Measurements from ENCODE around the gene AP1S3.

The AP1S3 gene

GRCh38 chr2:223868005-223868404 is 30.6 kb upstream of the AP1S3 start:
- H3K4me3 ChIP-seq (ENCODE audit: low read depth, low read length) = no peak overlapping the region

DNA sequence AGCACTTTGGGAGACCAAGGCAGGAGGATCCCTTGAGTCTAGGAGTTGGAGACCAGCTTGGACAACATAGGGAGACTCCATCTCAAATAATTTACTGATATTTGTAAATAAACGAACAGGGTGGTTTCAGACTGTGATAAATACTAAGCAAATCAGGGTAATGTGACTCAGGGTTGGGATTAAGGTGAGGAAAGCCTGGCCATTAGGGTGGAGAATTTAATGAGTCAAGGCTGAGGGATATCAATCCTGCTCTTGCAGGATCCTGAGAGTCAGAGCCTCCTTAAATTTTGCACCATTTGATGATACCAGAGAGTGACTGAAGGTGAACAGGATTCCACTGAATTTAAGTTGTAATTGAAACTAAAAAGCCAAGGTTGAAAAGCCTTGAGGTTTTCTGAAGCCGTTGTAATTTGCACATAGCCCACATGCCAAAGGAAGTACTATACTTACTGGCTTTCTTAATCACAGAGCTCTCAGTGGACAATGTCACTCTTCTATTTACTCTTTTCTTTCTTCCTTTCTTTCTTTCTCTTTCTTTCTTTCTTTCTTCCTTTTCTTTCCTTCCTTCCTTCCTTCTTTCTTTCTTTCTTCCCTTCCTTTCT is 28.6 kb upstream of the AP1S3 start:
- no peaks in the 10 kb centered on the region for H3K9me3 ChIP-seq (ENCODE audit: control insufficient read depth, insufficient read depth, low read depth, low read length)
- H3K36me3 ChIP-seq (ENCODE audit: control insufficient read depth, insufficient read depth, low read length) = no peaks in the 10 kb centered on the region
- H3K4me3 ChIP-seq (ENCODE audit: low read depth, low read length) = no peak overlapping the region
- H3K9ac ChIP-seq (ENCODE audit: low read length) = no peak overlapping the region
- no peaks in the 10 kb centered on the region for H3K27me3 ChIP-seq (ENCODE audit: control insufficient read depth, insufficient read depth, low read length)
- H3K4me1 ChIP-seq (ENCODE audit: control insufficient read depth, insufficient read depth, low read length) = peaks cover 3% of the 10 kb centered on the region; the same call in 1 of the 2 replicates
- H3K27ac ChIP-seq (ENCODE audit: low read depth, low read length) = no peak overlapping the region

More at GRCh38 chr2:223868005-223868404, 30.6 kb upstream of the AP1S3 start:
- H3K4me1 ChIP-seq (ENCODE audit: control insufficient read depth, insufficient read depth, low read length) = peaks cover 3% of the 10 kb centered on the region; the same call in 1 of the 2 replicates
- no peak overlapping the region for H3K27ac ChIP-seq (ENCODE audit: low read depth, low read length)
- H3K9ac ChIP-seq (ENCODE audit: low read length) = no peak overlapping the region
- H3K27me3 ChIP-seq (ENCODE audit: control insufficient read depth, insufficient read depth, low read length) = no peaks in the 10 kb centered on the region
- no peaks in the 10 kb centered on the region for H3K9me3 ChIP-seq (ENCODE audit: control insufficient read depth, insufficient read depth, low read depth, low read length)
- H3K36me3 ChIP-seq (ENCODE audit: control insufficient read depth, insufficient read depth, low read length) = no peaks in the 10 kb centered on the region

DNA sequence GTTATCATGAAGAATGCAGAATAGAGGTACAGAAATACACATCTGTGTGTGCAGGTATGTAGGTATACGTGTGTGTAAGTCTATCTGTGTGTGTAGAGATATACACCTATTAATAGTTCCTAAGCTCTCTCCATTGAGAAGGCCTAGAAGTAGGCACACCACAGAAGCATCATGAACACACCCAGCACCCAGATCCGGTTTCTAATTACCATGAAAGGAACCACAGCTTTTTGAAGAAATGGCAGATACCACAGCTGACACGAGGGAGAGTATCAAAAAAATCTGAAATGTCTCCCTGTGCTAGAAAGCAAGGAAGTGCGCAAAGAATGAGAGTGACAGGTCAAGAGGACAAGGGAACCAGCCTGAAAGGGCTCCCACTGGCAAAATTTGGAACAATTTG is 27.7 kb upstream of the AP1S3 start:
- H3K27me3 ChIP-seq (ENCODE audit: control insufficient read depth, insufficient read depth, low read length) = no peaks in the 10 kb centered on the region
- no peaks in the 10 kb centered on the region for H3K9me3 ChIP-seq (ENCODE audit: control insufficient read depth, insufficient read depth, low read depth, low read length)
- H3K27ac ChIP-seq (ENCODE audit: low read depth, low read length) = no peak overlapping the region
- peaks cover 3% of the 10 kb centered on the region; the same call in 1 of the 2 replicates for H3K4me1 ChIP-seq (ENCODE audit: control insufficient read depth, insufficient read depth, low read length)
- H3K36me3 ChIP-seq (ENCODE audit: control insufficient read depth, insufficient read depth, low read length) = no peaks in the 10 kb centered on the region
- H3K9ac ChIP-seq (ENCODE audit: low read length) = no peak overlapping the region
- H3K4me3 ChIP-seq (ENCODE audit: low read depth, low read length) = no peak overlapping the region

GRCh38 chr2:223863491-223863890 is 26.1 kb upstream of the AP1S3 start:
- Histone ChIP-seq H3K27me3 (ENCODE audit: control insufficient read depth, insufficient read depth, low read length) (no peaks in the 10 kb centered on the region), H3K27ac (ENCODE audit: low read depth, low read length) (no peak overlapping the region), H3K4me3 (ENCODE audit: low read depth, low read length) (no peak overlapping the region), H3K36me3 (ENCODE audit: control insufficient read depth, insufficient read depth, low read length) (no peaks in the 10 kb centered on the region), H3K9ac (ENCODE audit: low read length) (no peak overlapping the region), H3K9me3 (ENCODE audit: control insufficient read depth, insufficient read depth, low read depth, low read length) (no peaks in the 10 kb centered on the region), H3K4me1 (ENCODE audit: control insufficient read depth, insufficient read depth, low read length) (peaks cover 3% of the 10 kb centered on the region; the same call in 1 of the 2 replicates)

GRCh38 chr2:223860809-223861738 is 23.7 kb upstream of the AP1S3 start:
- Histone ChIP-seq H3K9ac (ENCODE audit: low read length) (no peak overlapping the region), H3K36me3 (ENCODE audit: control insufficient read depth, insufficient read depth, low read length) (no peaks in the 10 kb centered on the region), H3K4me3 (ENCODE audit: low read depth, low read length) (no peak overlapping the region), H3K27me3 (ENCODE audit: control insufficient read depth, insufficient read depth, low read length) (no peaks in the 10 kb centered on the region), H3K9me3 (ENCODE audit: control insufficient read depth, insufficient read depth, low read depth, low read length) (no peaks in the 10 kb centered on the region), H3K4me1 (ENCODE audit: control insufficient read depth, insufficient read depth, low read length) (peaks cover 3% of the 10 kb centered on the region; the same call in 1 of the 2 replicates), H3K27ac (ENCODE audit: low read depth, low read length) (no peak overlapping the region)

GRCh38 chr2:223859070-223859469 is 21.7 kb upstream of the AP1S3 start:
- Histone ChIP-seq H3K9ac (ENCODE audit: low read length) (no peak overlapping the region), H3K27me3 (ENCODE audit: control insufficient read depth, insufficient read depth, low read length) (no peaks in the 10 kb centered on the region), H3K9me3 (ENCODE audit: control insufficient read depth, insufficient read depth, low read depth, low read length) (no peaks in the 10 kb centered on the region), H3K36me3 (ENCODE audit: control insufficient read depth, insufficient read depth, low read length) (no peaks in the 10 kb centered on the region), H3K4me3 (ENCODE audit: low read depth, low read length) (no peak overlapping the region), H3K4me1 (ENCODE audit: control insufficient read depth, insufficient read depth, low read length) (no peaks in the 10 kb centered on the region), H3K27ac (ENCODE audit: low read depth, low read length) (no peak overlapping the region)

DNA sequence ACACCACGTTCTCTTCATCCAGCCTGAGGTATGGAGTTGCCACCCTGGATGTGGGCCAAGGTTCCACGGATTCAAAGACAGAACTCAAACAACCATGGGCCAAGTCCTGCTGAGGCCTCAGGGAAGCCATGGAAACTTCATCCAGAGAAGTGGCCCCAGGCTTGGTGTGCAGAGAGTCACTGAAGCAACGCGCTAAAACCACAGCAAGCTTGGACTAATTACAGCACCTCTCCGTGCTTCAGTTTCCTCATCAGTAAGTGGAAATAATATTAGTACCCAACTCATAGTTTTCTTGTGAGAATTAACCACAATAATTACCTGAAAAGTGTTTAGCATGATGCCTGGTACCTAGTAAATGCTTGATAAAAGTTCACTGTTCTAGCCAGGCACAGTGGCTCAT is 19.2 kb upstream of the AP1S3 start:
- Histone ChIP-seq H3K9ac (ENCODE audit: low read length) (no peak overlapping the region), H3K36me3 (ENCODE audit: control insufficient read depth, insufficient read depth, low read length) (no peaks in the 10 kb centered on the region), H3K4me3 (ENCODE audit: low read depth, low read length) (no peak overlapping the region), H3K27ac (ENCODE audit: low read depth, low read length) (no peak overlapping the region), H3K9me3 (ENCODE audit: control insufficient read depth, insufficient read depth, low read depth, low read length) (no peaks in the 10 kb centered on the region), H3K4me1 (ENCODE audit: control insufficient read depth, insufficient read depth, low read length) (no peaks in the 10 kb centered on the region), H3K27me3 (ENCODE audit: control insufficient read depth, insufficient read depth, low read length) (no peaks in the 10 kb centered on the region)

DNA sequence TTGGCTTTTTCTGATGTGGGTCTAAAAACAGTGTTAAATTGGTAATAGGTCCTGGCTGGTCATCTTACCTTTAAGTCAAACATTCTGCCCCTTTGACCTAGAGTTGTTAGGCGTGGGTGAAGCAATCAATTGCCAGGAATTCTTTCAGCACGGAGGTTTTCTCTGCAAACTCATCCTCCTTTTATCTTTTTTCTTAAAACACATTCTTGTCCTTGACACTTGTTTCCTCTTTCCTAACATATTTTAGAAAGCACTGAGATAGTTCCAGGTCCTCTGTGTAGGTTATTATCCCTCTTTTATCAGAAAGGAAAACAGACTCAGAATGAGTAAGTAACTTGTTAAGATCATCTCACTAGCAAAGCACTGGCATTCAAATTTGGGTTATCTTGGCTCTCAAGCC is 18.6 kb upstream of the AP1S3 start:
- Histone ChIP-seq H3K4me1 (ENCODE audit: control insufficient read depth, insufficient read depth, low read length) (no peaks in the 10 kb centered on the region), H3K27ac (ENCODE audit: low read depth, low read length) (no peak overlapping the region), H3K9me3 (ENCODE audit: control insufficient read depth, insufficient read depth, low read depth, low read length) (no peaks in the 10 kb centered on the region), H3K27me3 (ENCODE audit: control insufficient read depth, insufficient read depth, low read length) (no peaks in the 10 kb centered on the region), H3K36me3 (ENCODE audit: control insufficient read depth, insufficient read depth, low read length) (no peaks in the 10 kb centered on the region), H3K4me3 (ENCODE audit: low read depth, low read length) (no peak overlapping the region), H3K9ac (ENCODE audit: low read length) (no peak overlapping the region)

DNA sequence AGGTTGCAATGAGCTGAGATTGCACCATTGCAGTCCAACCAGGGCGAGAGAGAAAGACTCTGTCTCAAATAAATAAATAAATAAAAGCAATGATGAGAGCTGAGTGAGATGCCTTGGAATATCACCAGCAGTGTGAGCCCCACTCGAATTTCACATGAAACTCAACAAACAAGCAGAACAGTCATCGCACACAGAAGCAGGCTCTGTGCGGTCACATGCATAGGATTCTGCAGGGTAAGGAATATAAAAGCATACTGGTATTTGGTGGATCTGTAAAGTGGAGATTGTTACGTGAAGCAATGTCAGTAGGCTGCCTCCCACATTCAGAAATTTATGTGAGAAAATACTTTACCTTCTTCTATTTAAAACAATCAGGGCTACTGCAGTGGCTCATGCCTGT is 18.0 kb upstream of the AP1S3 start:
- Histone ChIP-seq H3K9ac (ENCODE audit: low read length) (no peak overlapping the region), H3K4me3 (ENCODE audit: low read depth, low read length) (no peak overlapping the region), H3K27ac (ENCODE audit: low read depth, low read length) (no peak overlapping the region), H3K9me3 (ENCODE audit: control insufficient read depth, insufficient read depth, low read depth, low read length) (peaks cover 4% of the 10 kb centered on the region; the same call in 1 of the 2 replicates), H3K27me3 (ENCODE audit: control insufficient read depth, insufficient read depth, low read length) (no peaks in the 10 kb centered on the region), H3K4me1 (ENCODE audit: control insufficient read depth, insufficient read depth, low read length) (no peaks in the 10 kb centered on the region), H3K36me3 (ENCODE audit: control insufficient read depth, insufficient read depth, low read length) (no peaks in the 10 kb centered on the region)

- no peak overlapping the region for H3K27ac ChIP-seq (ENCODE audit: low read depth, low read length)
- no peaks in the 10 kb centered on the region for H3K4me1 ChIP-seq (ENCODE audit: control insufficient read depth, insufficient read depth, low read length)
- H3K4me3 ChIP-seq (ENCODE audit: low read depth, low read length) = no peak overlapping the region
- H3K36me3 ChIP-seq (ENCODE audit: control insufficient read depth, insufficient read depth, low read length) = no peaks in the 10 kb centered on the region
- no peaks in the 10 kb centered on the region for H3K27me3 ChIP-seq (ENCODE audit: control insufficient read depth, insufficient read depth, low read length)
- peaks cover 10% of the 10 kb centered on the region; the same call in 1 of the 2 replicates for H3K9me3 ChIP-seq (ENCODE audit: control insufficient read depth, insufficient read depth, low read depth, low read length)
- H3K9ac ChIP-seq (ENCODE audit: low read length) = no peak overlapping the region
Observed at GRCh38 chr2:223854741-223855140, 17.4 kb upstream of the AP1S3 start.

GRCh38 chr2:223853425-223853837 is 16.0 kb upstream of the AP1S3 start:
- no peak overlapping the region for H3K4me3 ChIP-seq (ENCODE audit: low read depth, low read length)
- H3K27me3 ChIP-seq (ENCODE audit: control insufficient read depth, insufficient read depth, low read length) = no peaks in the 10 kb centered on the region
- H3K27ac ChIP-seq (ENCODE audit: low read depth, low read length) = no peak overlapping the region
- no peaks in the 10 kb centered on the region for H3K4me1 ChIP-seq (ENCODE audit: control insufficient read depth, insufficient read depth, low read length)
- peaks cover 23% of the 10 kb centered on the region for H3K9me3 ChIP-seq (ENCODE audit: control insufficient read depth, insufficient read depth, low read depth, low read length)
- no peaks in the 10 kb centered on the region for H3K36me3 ChIP-seq (ENCODE audit: control insufficient read depth, insufficient read depth, low read length)
- H3K9ac ChIP-seq (ENCODE audit: low read length) = no peak overlapping the region
